Uterus (tissue), 4 donors: ENCODE results near the gene SYNGR2. TPM values are rescaled to one million over a fixed set of nuclear protein-coding genes. Genes with fewer than 3 reads are reported as not detected.
A peak's percentile ranks its signal among the peaks of the same experiment; 100 is the strongest.

Experiments used
- DNase-seq, 2 donors: peaks; one replicate each; pipeline ENCODE4 v3.0.0-alpha.2; 2019 to 2020
- H3K27ac ChIP-seq, 2 donors: fragments of 200-600 bp; sonication (generic); 1 replicate in 1 of 2; 2 replicates in 1 of 2; pipeline ENCODE4 v1.5.1; 2016 to 2018
- H3K27me3 ChIP-seq, 2 donors: fragments of 200-600 bp; sonication (generic); one replicate each; pipeline ENCODE4 v1.5.1; 2018 to 2019; ENCODE audit warnings: control low read depth in 1 of 2
- H3K36me3 ChIP-seq, 2 donors: fragments of 200-600 bp; sonication (generic); one replicate each; pipeline ENCODE4 v1.5.1; 2019; ENCODE audit warnings: control low read depth in 1 of 2
- H3K4me1 ChIP-seq, 2 donors: fragments of 200-600 bp; sonication (generic); one replicate each; pipeline ENCODE4 v1.5.1; 2018 to 2019; ENCODE audit warnings: control low read depth in 1 of 2
- H3K4me3 ChIP-seq, 2 donors: fragments of 200-600 bp; sonication (generic); 1 replicate in 1 of 2; 2 replicates in 1 of 2; pipeline ENCODE4 v1.5.1; 2018 to 2019; ENCODE audit warnings: mild to moderate bottlenecking in 1 of 2
- H3K9me3 ChIP-seq, 2 donors: fragments of 200-600 bp; sonication (generic); one replicate each; pipeline ENCODE4 v1.5.1; 2019; ENCODE audit warnings: control low read depth in 1 of 2
- POLR2A ChIP-seq, 2 donors: fragments of 450-650 bp; IDR thresholded peaks; one replicate each; pipeline ENCODE4 v1.6.1; 2016; ENCODE audit warnings: antibody characterized with exemption in 2 of 2, mild to moderate bottlenecking in 1 of 2, moderate library complexity in 1 of 2
- intact Hi-C: fragments of 100-400 bp; cut with DNase I; formaldehyde crosslinking; loops from one replicate; pipeline ENCODE4 v1.15.1; 2023; ENCODE audit warnings: low total_unique reads
- total RNA-seq, 4 donors: library from RNA; depleted of rRNA in 3 of 4; stranded (reverse); fragments of >200 nt in 3 of 4; gene quantifications; one replicate each; pipeline versions ENCODE4 v1.1.0 to v1.2.4, GENCODE V29; 2014 to 2023
- TF ChIP-seq, protein P1 (sequence below), 4 experiments: fragments of 200-600 bp in 2 of 4; fragments of 450-650 bp in 2 of 4; sonication (generic) in 2 of 4; IDR thresholded peaks; one replicate each; pipeline ENCODE4 v1.5.1; 2016 to 2019; ENCODE audit warnings: antibody characterized with exemption in 4 of 4, mild to moderate bottlenecking in 2 of 4, moderate library complexity in 1 of 4
- donor health status: DM: yes; HTN: yes; CAD: no.

The SYNGR2 gene
- total RNA-seq, 4 donors from 2014 or later, result 16.7 to 83.2 (median 49.1) TPM

DNA sequence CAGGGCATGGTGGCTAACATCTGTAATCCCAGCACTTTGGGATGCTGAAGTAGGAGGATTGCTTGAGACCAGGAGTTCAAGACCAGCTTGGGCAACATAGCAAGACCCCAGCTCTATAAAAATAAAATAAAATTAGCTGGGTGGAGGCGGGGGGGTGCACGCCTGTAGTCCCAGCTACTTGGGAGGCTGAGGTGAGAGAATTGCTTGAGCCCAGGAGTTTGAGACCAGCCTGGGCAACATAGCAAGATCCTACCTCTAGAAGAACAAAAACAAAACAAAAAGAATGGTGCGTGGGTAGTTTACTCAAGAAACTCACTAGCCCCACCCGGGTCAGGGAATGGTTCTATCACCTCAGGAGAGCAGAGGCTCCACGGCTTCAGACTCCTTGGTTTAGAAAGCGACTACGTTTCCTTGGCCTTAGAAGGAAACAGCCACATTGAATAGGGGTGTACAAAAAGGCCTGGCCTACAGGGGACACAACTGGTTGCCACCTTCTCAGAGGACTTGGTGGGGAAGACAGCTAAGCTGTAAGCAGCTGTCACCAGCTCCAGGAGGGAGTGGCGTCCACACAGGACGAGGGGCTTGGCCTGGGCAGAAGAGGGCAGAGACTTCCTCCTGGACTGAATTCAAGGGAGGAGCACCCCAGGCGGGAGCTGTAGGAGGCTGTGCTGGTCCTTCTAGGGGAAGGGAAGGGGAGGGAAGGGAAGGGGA, 17.8 kb downstream of the SYNGR2 start:
- Histone ChIP-seq H3K4me1 (no peaks in the 10 kb centered on the region), H3K27me3 (no peaks in the 10 kb centered on the region), H3K36me3 (no peaks in the 10 kb centered on the region), H3K27ac (peak overlapping the region in 1 of 2 donors; percentile 69), H3K4me3 (peak overlapping the region in 1 of 2 donors; percentile 47), H3K9me3 (no peaks in the 10 kb centered on the region)
- peak in 1 of 2 donors; percentile 31 for DNase-seq
- intact Hi-C loops, result no loop called here
- TF ChIP-seq, protein P1, sequence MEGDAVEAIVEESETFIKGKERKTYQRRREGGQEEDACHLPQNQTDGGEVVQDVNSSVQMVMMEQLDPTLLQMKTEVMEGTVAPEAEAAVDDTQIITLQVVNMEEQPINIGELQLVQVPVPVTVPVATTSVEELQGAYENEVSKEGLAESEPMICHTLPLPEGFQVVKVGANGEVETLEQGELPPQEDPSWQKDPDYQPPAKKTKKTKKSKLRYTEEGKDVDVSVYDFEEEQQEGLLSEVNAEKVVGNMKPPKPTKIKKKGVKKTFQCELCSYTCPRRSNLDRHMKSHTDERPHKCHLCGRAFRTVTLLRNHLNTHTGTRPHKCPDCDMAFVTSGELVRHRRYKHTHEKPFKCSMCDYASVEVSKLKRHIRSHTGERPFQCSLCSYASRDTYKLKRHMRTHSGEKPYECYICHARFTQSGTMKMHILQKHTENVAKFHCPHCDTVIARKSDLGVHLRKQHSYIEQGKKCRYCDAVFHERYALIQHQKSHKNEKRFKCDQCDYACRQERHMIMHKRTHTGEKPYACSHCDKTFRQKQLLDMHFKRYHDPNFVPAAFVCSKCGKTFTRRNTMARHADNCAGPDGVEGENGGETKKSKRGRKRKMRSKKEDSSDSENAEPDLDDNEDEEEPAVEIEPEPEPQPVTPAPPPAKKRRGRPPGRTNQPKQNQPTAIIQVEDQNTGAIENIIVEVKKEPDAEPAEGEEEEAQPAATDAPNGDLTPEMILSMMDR (IDR thresholded peaks at IDR 0.05), result no peak
- TF ChIP-seq POLR2A (IDR thresholded peaks at IDR 0.05), result no peak

DNA sequence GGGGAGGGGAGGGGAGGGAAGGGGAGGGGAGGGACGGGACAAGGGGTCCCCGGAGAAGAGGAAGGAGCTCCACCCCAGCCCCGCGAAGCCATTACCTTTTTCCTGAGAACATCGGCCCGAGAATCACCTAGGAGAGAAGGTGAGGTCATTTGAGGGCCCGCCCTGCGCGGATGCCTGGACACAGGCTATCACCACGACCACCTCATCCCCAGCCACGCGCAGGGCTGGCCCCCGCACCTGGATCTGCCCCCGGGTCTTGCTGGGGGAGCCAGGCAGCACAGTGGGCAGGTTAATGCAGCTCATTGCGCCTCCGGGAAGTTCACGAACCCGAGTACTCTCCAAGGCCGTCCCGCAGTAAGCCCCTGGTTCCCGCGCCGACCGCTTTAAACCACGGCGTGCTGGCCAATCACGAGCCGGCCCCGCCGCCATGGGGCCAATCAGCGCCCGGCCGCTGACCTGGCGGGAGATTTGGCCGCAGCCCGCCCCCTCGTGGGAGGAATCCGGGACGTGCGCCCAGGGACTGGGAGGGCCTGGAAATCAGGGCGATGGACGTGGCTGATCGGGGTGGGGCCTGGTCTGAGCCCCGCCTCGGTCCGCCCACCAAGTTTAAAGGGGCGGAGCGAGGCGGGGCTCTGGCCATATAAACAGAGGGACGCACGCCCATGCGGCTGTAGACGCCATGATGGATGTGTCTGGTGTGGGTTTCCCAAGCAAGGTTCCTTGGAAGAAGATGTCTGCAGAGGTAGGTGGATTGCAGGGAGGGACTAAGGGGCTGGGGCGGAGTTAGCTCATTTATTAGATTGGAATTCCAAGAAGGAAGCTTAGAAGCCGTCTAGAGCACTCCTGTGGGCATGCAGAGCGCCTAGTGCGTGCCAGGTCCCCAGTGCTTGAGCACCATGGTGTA, 18.6 kb downstream of the SYNGR2 start, which contains the start of the genes AFMID and TK1:
Gene AFMID (plus strand): TSS at position 671 of the 904 bp plus-strand sequence. CDS start 9 bp downstream, at position 680.
Gene TK1 (minus strand): TSS at position 361 of the 904 bp plus-strand sequence. CDS start 58 bp downstream, at position 303.
- TF ChIP-seq POLR2A (IDR thresholded peaks at IDR 0.05), result peak in 1 of 2 donors; percentile 83
- TF ChIP-seq, protein P1 (IDR thresholded peaks at IDR 0.05), result peak; percentile 89 to 97 (median 94)
- Histone ChIP-seq H3K36me3 (no peaks in the 10 kb centered on the region), H3K27me3 (no peaks in the 10 kb centered on the region), H3K9me3 (no peaks in the 10 kb centered on the region), H3K4me3 (peak within 1 kb of the TSS; percentile 29 to 47), H3K4me1 (no peaks in the 10 kb centered on the region), H3K27ac (peak within 1 kb of the TSS; percentile 53 to 69)
- DNase-seq, result peak; percentile 95 to 98
- intact Hi-C loops, result no loop called here

DNA sequence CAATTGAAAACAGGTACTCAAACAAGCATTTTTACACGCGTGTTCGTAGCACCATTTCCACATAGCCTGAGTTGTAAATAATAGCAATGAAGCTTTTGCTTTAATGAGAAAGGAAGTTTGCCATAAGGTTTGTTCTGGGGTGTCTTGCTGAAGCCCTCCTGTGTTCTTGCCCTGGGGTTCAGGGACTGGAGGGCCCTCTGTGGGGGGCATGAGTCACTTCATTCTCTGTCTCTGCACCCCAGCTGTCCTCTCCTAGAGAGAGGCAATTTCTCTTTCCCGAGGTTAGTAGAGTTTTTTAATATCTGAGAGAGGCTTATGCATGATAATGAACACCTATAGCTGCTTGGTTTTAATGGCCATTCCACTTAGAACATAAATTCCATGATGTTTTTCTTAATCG, 28.3 kb downstream of the SYNGR2 start:
- intact Hi-C loops, result no loop called here
- no peak overlapping the region for H3K27ac ChIP-seq
- H3K27me3 ChIP-seq, result no peaks in the 10 kb centered on the region
- H3K9me3 ChIP-seq, result no peaks in the 10 kb centered on the region
- no peaks in the 10 kb centered on the region for H3K4me1 ChIP-seq
- no peak for DNase-seq
- no peak overlapping the region for H3K4me3 ChIP-seq
- no peaks in the 10 kb centered on the region for H3K36me3 ChIP-seq
- no peak for TF ChIP-seq POLR2A (IDR thresholded peaks at IDR 0.05)
- TF ChIP-seq, protein P1 (IDR thresholded peaks at IDR 0.05), result no peak

GRCh38 chr17:78197147-78197832, 28.9 kb downstream of the SYNGR2 start:
- Histone ChIP-seq H3K36me3 (no peaks in the 10 kb centered on the region), H3K4me3 (no peak overlapping the region), H3K9me3 (no peaks in the 10 kb centered on the region), H3K27me3 (no peaks in the 10 kb centered on the region), H3K27ac (no peak overlapping the region), H3K4me1 (no peaks in the 10 kb centered on the region)
- intact Hi-C loops, result no loop called here
- DNase-seq, result no peak
- no peak for TF ChIP-seq POLR2A (IDR thresholded peaks at IDR 0.05)
- TF ChIP-seq, protein P1 (IDR thresholded peaks at IDR 0.05), result no peak
